GM23338 (cell line): Measurements from ENCODE around the gene ZBTB7C. TPM values are rescaled to one million over a fixed set of nuclear protein-coding genes. Genes with fewer than 3 reads are reported as not detected.

Experiments
- ATAC-seq: fragments of 200-7000 bp; cut with Tn5 transposase; 3 replicates; pipeline ENCODE4 v1.9.1; 2020
- DNase-seq: peaks from one replicate; pipeline ENCODE4 v3.0.0-alpha.2; 2015; ENCODE audit warnings: low spot score
- H2AFZ ChIP-seq: fragments of 200-600 bp; sonication (generic); 2 replicates; pipeline ENCODE4 v1.8.0; 2016; ENCODE audit warnings: antibody characterized with exemption, mild to moderate bottlenecking, moderate library complexity
- H3F3A ChIP-seq: fragments of 200-600 bp; sonication (generic); replicated peaks from 2 replicates; pipeline ENCODE4 v1.8.0; 2017; ENCODE audit warnings: antibody characterized with exemption, mixed run types, low read depth
- H3K27ac ChIP-seq: fragments of 200-600 bp; sonication (generic); 2 replicates; pipeline ENCODE4 v1.6.1; 2016; ENCODE audit warnings: low read depth
- H3K27me3 ChIP-seq: fragments of 200-600 bp; sonication (generic); 2 replicates; pipeline ENCODE4 v1.8.0; 2016; ENCODE audit warnings: mild to moderate bottlenecking, mixed run types, moderate library complexity; ENCODE audit not compliant: insufficient read depth
- H3K36me3 ChIP-seq: fragments of 200-600 bp; sonication (generic); 2 replicates; pipeline ENCODE4 v1.8.0; 2016; ENCODE audit warnings: mild to moderate bottlenecking; ENCODE audit not compliant: insufficient read depth
- H3K4me1 ChIP-seq: fragments of 200-600 bp; sonication (generic); 2 replicates; pipeline ENCODE4 v1.8.0; 2016; ENCODE audit warnings: mild to moderate bottlenecking, moderate library complexity; ENCODE audit not compliant: insufficient read depth
- H3K4me2 ChIP-seq: fragments of 200-600 bp; sonication (generic); 2 replicates; pipeline ENCODE4 v1.7.1; 2017; ENCODE audit warnings: mixed run types
- H3K4me3 ChIP-seq: fragments of 200-600 bp; sonication (generic); 2 replicates; pipeline ENCODE4 v1.6.1; 2016; ENCODE audit warnings: mixed run types
- H3K79me2 ChIP-seq: fragments of 200-600 bp; sonication (generic); replicated peaks from 2 replicates; pipeline ENCODE4 v1.8.0; 2017; ENCODE audit warnings: mild to moderate bottlenecking; ENCODE audit not compliant: insufficient read depth
- H3K9me2 ChIP-seq: fragments of 200-600 bp; sonication (generic); 2 replicates; pipeline ENCODE4 v1.8.0; 2017; ENCODE audit not compliant: insufficient read depth
- H4K20me1 ChIP-seq: fragments of 200-600 bp; sonication (generic); replicated peaks from 2 replicates; pipeline ENCODE4 v1.8.0; 2017; ENCODE audit warnings: mild to moderate bottlenecking; ENCODE audit not compliant: insufficient read depth
- H3K27ac Mint-ChIP-seq: 2 replicates; pipeline ENCODE4 v1.8.0; 2020; ENCODE audit warnings: inconsistent platforms, mild to moderate bottlenecking, moderate library complexity, mixed read lengths
- H3K27me3 Mint-ChIP-seq: 3 replicates; pipeline ENCODE4 v1.8.0; 2022; ENCODE audit warnings: low read depth, mild to moderate bottlenecking, moderate library complexity, mixed read lengths, inconsistent platforms; ENCODE audit not compliant: insufficient read depth, poor library complexity
- H3K36me3 Mint-ChIP-seq: 3 replicates; pipeline ENCODE4 v1.8.0; 2021; ENCODE audit warnings: low read depth, mild to moderate bottlenecking, inconsistent platforms, moderate library complexity, mixed read lengths
- H3K4me1 Mint-ChIP-seq: 3 replicates; pipeline ENCODE4 v1.8.0; 2020; ENCODE audit warnings: mild to moderate bottlenecking, inconsistent platforms, mixed read lengths
- H3K4me3 Mint-ChIP-seq: 3 replicates; pipeline ENCODE4 v1.8.0; 2021; ENCODE audit warnings: moderate library complexity, mild to moderate bottlenecking, inconsistent platforms, mixed read lengths
- H3K9me3 Mint-ChIP-seq: 3 replicates; pipeline ENCODE4 v1.8.0; 2020; ENCODE audit warnings: moderate library complexity, mild to moderate bottlenecking, inconsistent platforms, mixed read lengths
- CREB1 ChIP-seq: fragments of 250-450 bp; sonication (Bioruptor Pico); IDR thresholded peaks from 2 replicates; pipeline ENCODE4 v1.5.0; 2020; ENCODE audit warnings: low read depth, mild to moderate bottlenecking, moderate library complexity
- ETS1 ChIP-seq: IDR thresholded peaks from 2 replicates; pipeline ENCODE4 v1.6.1; 2016; ENCODE audit warnings: antibody characterized with exemption
- EZH2 ChIP-seq: fragments of 200-600 bp; sonication (generic); IDR thresholded peaks from one replicate; pipeline ENCODE4 v1.8.0; 2017; ENCODE audit warnings: antibody characterized with exemption, mild to moderate bottlenecking, low read depth; ENCODE audit not compliant: unreplicated experiment
- EZH2phosphoT487 ChIP-seq: fragments of 200-600 bp; sonication (generic); IDR thresholded peaks from one replicate; pipeline ENCODE4 v1.8.1; 2018; ENCODE audit warnings: antibody characterized with exemption; ENCODE audit not compliant: unreplicated experiment
- JUNB ChIP-seq: IDR thresholded peaks from one replicate; pipeline ENCODE4 v1.6.1; 2016; ENCODE audit warnings: antibody characterized with exemption; ENCODE audit not compliant: unreplicated experiment
- NANOG ChIP-seq: IDR thresholded peaks from 2 replicates; pipeline ENCODE4 v1.6.1; 2016; ENCODE audit warnings: antibody characterized with exemption, borderline replicate concordance
- POLR2AphosphoS5 ChIP-seq: IDR thresholded peaks from 2 replicates; pipeline ENCODE4 v1.6.1; 2016; ENCODE audit warnings: antibody characterized with exemption, low read depth
- REST ChIP-seq: IDR thresholded peaks from one replicate; pipeline ENCODE4 v1.6.1; 2018; ENCODE audit warnings: antibody characterized with exemption; ENCODE audit not compliant: unreplicated experiment
- STAT1 ChIP-seq: IDR thresholded peaks from one replicate; pipeline ENCODE4 v1.6.1; 2016; ENCODE audit warnings: antibody characterized with exemption; ENCODE audit not compliant: unreplicated experiment
- ZNF114 ChIP-seq: fragments of 250-450 bp; sonication (Bioruptor Pico); IDR thresholded peaks from 2 replicates; pipeline ENCODE4 v1.5.0; 2020; ENCODE audit warnings: mild to moderate bottlenecking, moderate library complexity
- ZNF462 ChIP-seq: fragments of 250-450 bp; sonication (Bioruptor Pico); IDR thresholded peaks from 2 replicates; pipeline ENCODE4 v1.5.0; 2020; ENCODE audit warnings: mild to moderate bottlenecking, moderate library complexity
- polyA plus RNA-seq: library from polyadenylated mRNA; unstranded; fragments of >200 nt; fragmentation: Nextera tagmentation; extraction: Ambion mirVana; gene quantifications from 2 replicates; pipeline ENCODE4 v1.2.1, GENCODE V29; 2016
- total RNA-seq: library from RNA; depleted of rRNA; stranded (reverse); fragments of >200 nt; shearing (Covaris generic); gene quantifications from 2 replicates; pipeline ENCODE4 v1.2.3, GENCODE V29; 2014

ZBTB7C gene
- total and polyA plus RNA-seq, 2 experiments from 2014 or later = 0.03 to 0.14 TPM

- TF ChIP-seq JUNB (no peak), EZH2 (no peak), ETS1 (no peak), POLR2AphosphoS5 (no peak), STAT1 (no peak), EZH2phosphoT487 (no peak), CREB1 (CRISPR knock-in tag) (no peak)
These were observed 205.1 kb downstream of the ZBTB7C start (continued) for GRCh38 chr18:48203961-48204666.

- Histone ChIP-seq H3K4me3 (no peak overlapping the region), H3K27me3 (no peaks in the 10 kb centered on the region), H2AFZ (no peak overlapping the region), H3K79me2 (no peaks in the 10 kb centered on the region), H3F3A (no peaks in the 10 kb centered on the region), H3K36me3 (no peaks in the 10 kb centered on the region), H3K4me1 (no peaks in the 10 kb centered on the region), H4K20me1 (no peaks in the 10 kb centered on the region), H3K4me2 (no peak overlapping the region), H3K27ac (no peak overlapping the region), H3K9me2 (no peaks in the 10 kb centered on the region)
- Mint-ChIP-seq H3K27ac (no peak overlapping the region), H3K4me3 (no peak overlapping the region), H3K9me3 (no peaks in the 10 kb centered on the region; the same call in 2 of the 3 replicates), H3K4me1 (peaks cover 6% of the 10 kb centered on the region), H3K27me3 (peaks cover 3% of the 10 kb centered on the region), H3K36me3 (no peaks in the 10 kb centered on the region)
- DNase-seq (no peak), ATAC-seq (no peak)
- TF ChIP-seq ZNF114 (CRISPR knock-in tag) (no peak), ETS1 (no peak), JUNB (no peak), ZNF462 (CRISPR knock-in tag) (no peak), CREB1 (CRISPR knock-in tag) (no peak), EZH2 (no peak), REST (no peak), NANOG (no peak)
These were observed 205.8 kb downstream of the ZBTB7C start for GRCh38 chr18:48203288-48203945.
